Esophagus muscularis mucosa (tissue), 4 donors: ENCODE results near the gene MT1A. TPM values are rescaled to one million over a fixed set of nuclear protein-coding genes. Genes with fewer than 3 reads are reported as not detected.

ENCODE experiments used
- DNase-seq: peaks from one replicate; pipeline ENCODE4 v3.0.0-alpha.2; 2017; ENCODE audit errors: extremely low spot score
- H3K27ac ChIP-seq, 4 donors: fragments of 200-600 bp; sonication (generic); replicated peaks in 1 of 4; 1 replicate in 3 of 4; 2 replicates in 1 of 4; pipeline ENCODE4 v1.5.1; 2016 to 2019; ENCODE audit warnings: mild to moderate bottlenecking in 1 of 4
- H3K27me3 ChIP-seq, 4 donors: fragments of 200-600 bp; sonication (generic); one replicate each; pipeline versions ENCODE4 v1.5.1 to v1.6.0; 2016 to 2019
- H3K36me3 ChIP-seq, 4 donors: fragments of 200-600 bp; sonication (generic); one replicate each; pipeline ENCODE4 v1.5.1; 2016 to 2019
- H3K4me1 ChIP-seq, 4 donors: fragments of 200-600 bp; sonication (generic); one replicate each; pipeline ENCODE4 v1.5.1; 2016 to 2019
- H3K4me3 ChIP-seq, 4 donors: fragments of 200-600 bp; sonication (generic); 1 replicate in 2 of 4; 2 replicates in 2 of 4; pipeline ENCODE4 v1.5.1; 2016 to 2019; ENCODE audit warnings: mild to moderate bottlenecking in 4 of 4, moderate library complexity in 1 of 4
- H3K9me3 ChIP-seq, 4 donors: fragments of 200-600 bp; sonication (generic); 1 replicate in 3 of 4; 2 replicates in 1 of 4; pipeline ENCODE4 v1.5.1; 2016 to 2019
- CTCF ChIP-seq, 3 experiments: fragments of 200-600 bp in 2 of 3; fragments of 450-650 bp in 1 of 3; sonication (generic) in 2 of 3; IDR thresholded peaks; one replicate each; pipeline ENCODE4 v1.5.1; 2017 to 2019; ENCODE audit warnings: antibody characterized with exemption in 3 of 3, mild to moderate bottlenecking in 2 of 3, moderate library complexity in 1 of 3
- EP300 ChIP-seq: sonication (generic); formaldehyde crosslinking; IDR thresholded peaks from one replicate; pipeline ENCODE4 v1.6.1; 2017; ENCODE audit warnings: antibody characterized with exemption
- POLR2A ChIP-seq: fragments of 450-650 bp; IDR thresholded peaks from one replicate; pipeline ENCODE4 v1.6.1; 2017; ENCODE audit warnings: antibody characterized with exemption, moderate library complexity, mild to moderate bottlenecking, low read depth
- POLR2AphosphoS5 ChIP-seq, 2 donors: sonication (generic); formaldehyde crosslinking; IDR thresholded peaks; one replicate each; pipeline ENCODE4 v1.6.1; 2017; ENCODE audit warnings: antibody characterized with exemption in 2 of 2
- WGBS: methylation state at CpG from one replicate; pipeline ENCODE4 v1.1.5; 2018; 5-methylcytosine and 5-hydroxymethylcytosine counted together
- intact Hi-C: fragments of 100-400 bp; cut with DNase I; formaldehyde crosslinking; loops from one replicate; pipeline ENCODE4 v1.15.1; 2023
- total RNA-seq, 4 donors: library from RNA; depleted of rRNA; stranded (reverse); fragments of >200 nt; gene quantifications; one replicate each; pipeline versions ENCODE4 v1.1.0 to v1.2.1, GENCODE V29; 2016

MT1A gene
- total RNA-seq, 4 donors from 2014 or later: 1.7 to 371 (median 21.3) TPM; not detected in 1

- Histone ChIP-seq H3K9me3 (no peaks in the 10 kb centered on the region), H3K4me1 (peaks cover 18 to 50% (median 40%) of the 10 kb centered on the region in 4 donors), H3K4me3 (no peak overlapping the region), H3K27ac (no peak overlapping the region), H3K27me3 (peaks cover 0 to 99% (median 17%) of the 10 kb centered on the region in 4 donors), H3K36me3 (no peaks in the 10 kb centered on the region)
- TF ChIP-seq EP300: no peak
- TF ChIP-seq POLR2AphosphoS5 (IDR thresholded peaks at IDR 0.05): no peak
- TF ChIP-seq CTCF (IDR thresholded peaks at IDR 0.05): no peak
- no peak for TF ChIP-seq POLR2A
- WGBS: 100% methylated on average over 1 of the region's 1 CpG
- intact Hi-C loops: no loop called here
- no peak for DNase-seq
These were observed 1.6 kb downstream of the MT1A start for GRCh38 chr16:56640076-56640475.

- WGBS: 86% methylated on average over 2 of the region's 2 CpGs
- intact Hi-C loops: no loop called here
- Histone ChIP-seq H3K27ac (no peak overlapping the region), H3K4me1 (peaks cover 13 to 39% (median 32%) of the 10 kb centered on the region in 4 donors), H3K4me3 (no peak overlapping the region), H3K9me3 (no peaks in the 10 kb centered on the region), H3K36me3 (no peaks in the 10 kb centered on the region), H3K27me3 (peaks cover 0 to 99% (median 11%) of the 10 kb centered on the region in 4 donors)
- TF ChIP-seq CTCF (IDR thresholded peaks at IDR 0.05): no peak
- TF ChIP-seq POLR2AphosphoS5 (IDR thresholded peaks at IDR 0.05): no peak
- TF ChIP-seq EP300: no peak
- TF ChIP-seq POLR2A: no peak
- no peak for DNase-seq
These were observed 2.7 kb downstream of the MT1A start for GRCh38 chr16:56641166-56641565.

GRCh38 chr16:56643080-56643778 is 4.8 kb downstream of the MT1A start:
- Histone ChIP-seq H3K36me3 (no peaks in the 10 kb centered on the region), H3K9me3 (no peaks in the 10 kb centered on the region), H3K27me3 (peaks cover 0 to 98% (median 7%) of the 10 kb centered on the region in 4 donors), H3K4me3 (peak overlapping the region; percentile 38 to 55 (median 42)), H3K27ac (peak overlapping the region; percentile 4 to 40 (median 12)), H3K4me1 (peaks cover 11 to 29% (median 25%) of the 10 kb centered on the region in 4 donors)
- no peak for DNase-seq
- TF ChIP-seq POLR2A (no peak), EP300 (peak; percentile 88), POLR2AphosphoS5 (IDR thresholded peaks at IDR 0.05) (peak; percentile 35 to 54), CTCF (IDR thresholded peaks at IDR 0.05) (peak; percentile 37 to 48 (median 39))
- WGBS: 23% methylated on average over 26 of the region's 42 CpGs
- intact Hi-C loops: no loop called here

GRCh38 chr16:56643833-56644232 is 5.4 kb downstream of the MT1A start:
- Histone ChIP-seq H3K9me3 (no peaks in the 10 kb centered on the region), H3K27me3 (peaks cover 0 to 98% (median 5%) of the 10 kb centered on the region in 4 donors), H3K4me3 (peak overlapping the region; percentile 38 to 55 (median 42)), H3K36me3 (no peaks in the 10 kb centered on the region), H3K27ac (no peak overlapping the region), H3K4me1 (peaks cover 5 to 23% (median 19%) of the 10 kb centered on the region in 4 donors)
- no peak for DNase-seq
- TF ChIP-seq POLR2AphosphoS5 (IDR thresholded peaks at IDR 0.05) (no peak), POLR2A (no peak), EP300 (no peak), CTCF (IDR thresholded peaks at IDR 0.05) (no peak)
- intact Hi-C loops: no loop called here
- 58% methylated on average over 5 of the region's 5 CpGs for WGBS
